ENCODE data around the gene KCTD17.

Gene KCTD17

DNA sequence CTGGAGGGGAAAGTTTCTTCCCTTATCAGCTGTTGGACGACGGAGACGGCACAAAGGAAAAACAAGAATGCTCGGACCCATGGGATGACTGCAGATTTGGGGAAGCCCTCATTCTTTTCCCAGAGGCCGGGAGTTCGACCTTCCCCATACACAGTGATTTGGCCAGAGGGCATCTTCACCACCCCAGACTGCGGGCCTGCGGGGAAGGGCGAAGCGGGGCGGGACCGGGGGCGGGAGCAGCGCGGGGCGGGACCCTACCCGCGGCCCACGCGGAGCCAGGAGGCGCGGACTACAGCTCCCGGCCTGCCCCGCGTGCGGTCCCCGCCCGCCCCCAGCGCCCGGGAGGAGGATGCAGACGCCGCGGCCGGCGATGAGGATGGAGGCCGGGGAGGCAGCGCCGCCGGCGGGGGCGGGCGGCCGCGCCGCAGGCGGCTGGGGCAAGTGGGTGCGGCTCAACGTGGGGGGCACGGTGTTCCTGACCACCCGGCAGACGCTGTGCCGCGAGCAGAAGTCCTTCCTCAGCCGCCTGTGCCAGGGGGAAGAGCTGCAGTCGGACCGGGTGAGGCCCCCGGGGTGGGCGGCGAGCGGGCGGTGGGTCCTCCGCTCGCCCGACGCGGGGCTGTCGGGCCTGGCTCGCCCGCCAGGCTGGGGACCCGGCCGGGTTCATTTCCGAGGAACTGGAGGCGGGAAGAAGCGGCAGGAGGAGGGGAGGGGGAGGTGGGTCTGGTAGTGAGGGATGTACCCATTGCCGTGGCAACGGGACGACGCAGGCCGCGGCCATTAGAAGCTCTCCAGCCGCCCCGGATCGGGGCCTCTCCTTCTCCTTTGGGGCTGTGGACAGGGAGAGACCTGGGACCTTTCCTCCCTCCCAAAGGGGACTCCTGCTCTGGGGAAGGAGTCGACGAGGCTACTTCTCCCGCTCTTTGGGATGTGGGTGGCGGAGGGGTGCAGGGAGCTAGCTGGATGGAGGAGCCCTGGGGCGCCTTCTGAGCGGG, at the start of gene KCTD17:
TSS of gene KCTD17 (plus strand) at position 352 of the 995 bp plus-strand sequence. CDS start at position 371, 19 bp downstream.
- no peak for DNase-seq (ENCODE audit: low read depth)

DNA sequence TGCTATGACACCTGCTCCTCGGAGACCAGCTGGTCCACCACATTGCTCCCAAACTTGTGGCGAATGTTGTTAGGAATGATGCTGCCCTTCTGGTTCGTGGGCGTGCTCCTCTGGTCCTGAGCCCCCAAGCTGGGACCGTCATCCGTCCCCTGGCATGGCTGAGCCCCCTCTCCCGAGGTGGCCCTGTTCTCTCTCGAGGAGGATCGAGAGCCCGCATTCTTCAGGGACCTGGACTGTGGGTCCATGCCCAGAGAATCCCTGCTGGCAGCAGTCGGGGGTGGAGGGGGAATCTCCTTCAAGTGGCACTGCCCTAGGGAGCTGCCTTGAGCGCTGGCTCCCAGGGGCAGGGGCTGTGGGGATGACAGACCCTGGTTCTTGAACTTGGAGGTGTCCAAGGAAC, 49.7 kb upstream of the KCTD17 start:
- DNase-seq (ENCODE audit: low read depth): no peak

- DNase-seq (ENCODE audit: low read depth): no peak
Observed at GRCh38 chr22:37002633-37003032, 48.9 kb upstream of the KCTD17 start.

DNA sequence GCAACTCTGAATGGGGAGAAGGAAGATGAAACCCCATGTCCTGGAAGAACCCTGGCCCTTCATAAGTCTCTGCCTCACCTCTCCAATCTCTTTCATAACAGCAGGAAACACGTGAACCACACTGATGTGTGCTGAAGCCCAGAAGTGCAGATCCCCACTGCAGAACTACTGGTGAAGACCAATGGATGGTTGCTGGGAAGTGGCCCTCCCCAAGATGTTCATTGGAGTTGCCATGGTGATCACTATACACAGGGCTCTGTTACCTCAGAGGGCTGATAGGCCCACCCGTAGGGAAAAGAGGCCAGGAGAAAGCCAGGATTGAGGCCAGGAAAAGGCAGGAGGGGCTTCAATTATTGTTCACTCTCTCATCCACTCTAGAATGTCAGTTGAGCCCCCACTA, 43.9 kb upstream of the KCTD17 start:
- no peak for DNase-seq (ENCODE audit: low read depth)

GRCh38 chr22:37008365-37008764, 43.2 kb upstream of the KCTD17 start:
- no peak for DNase-seq (ENCODE audit: low read depth)

DNA sequence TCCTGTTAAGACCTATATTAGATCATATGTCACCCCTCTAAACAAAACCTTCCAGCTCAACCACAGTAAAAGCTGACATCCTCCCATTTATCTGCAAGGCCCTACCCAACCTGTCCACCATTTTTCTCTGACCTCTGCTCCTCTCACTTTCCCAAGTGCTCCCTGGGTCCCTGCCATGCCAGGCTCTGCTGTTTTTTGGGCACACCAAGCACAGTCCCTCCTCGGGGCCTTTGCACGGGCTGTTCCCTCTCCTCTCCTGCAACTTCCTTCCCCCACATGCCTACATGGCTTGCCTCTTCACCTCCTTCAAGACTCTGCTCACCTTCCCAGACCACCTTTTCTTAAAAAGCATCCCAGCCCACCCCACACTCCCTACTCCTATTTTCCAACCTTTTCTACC, 42.1 kb upstream of the KCTD17 start:
- no peak for DNase-seq (ENCODE audit: low read depth)

- DNase-seq (ENCODE audit: low read depth): no peak
Observed at GRCh38 chr22:37010174-37010573, 41.4 kb upstream of the KCTD17 start.

GRCh38 chr22:37010976-37011375, 40.6 kb upstream of the KCTD17 start:
- DNase-seq (ENCODE audit: low read depth): no peak

DNA sequence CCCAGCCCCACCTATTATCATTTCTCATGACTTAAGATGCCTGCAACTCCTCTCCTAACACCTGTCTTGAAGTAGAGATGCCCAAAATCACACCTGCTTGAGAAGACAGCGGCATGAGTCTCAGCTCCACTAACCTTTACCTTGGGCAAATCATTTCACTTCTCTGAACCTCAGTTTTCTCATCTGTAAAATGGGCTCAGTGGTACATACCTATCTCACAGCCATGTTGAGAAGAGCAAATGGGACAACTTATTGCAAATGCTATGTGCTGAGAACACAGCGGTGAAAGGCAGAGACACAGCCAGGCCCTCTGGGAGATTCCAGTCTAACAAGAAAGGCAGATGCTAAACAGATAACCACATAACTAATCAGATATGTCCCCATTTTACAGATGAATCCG, 40.1 kb upstream of the KCTD17 start:
- DNase-seq (ENCODE audit: low read depth): no peak

DNA sequence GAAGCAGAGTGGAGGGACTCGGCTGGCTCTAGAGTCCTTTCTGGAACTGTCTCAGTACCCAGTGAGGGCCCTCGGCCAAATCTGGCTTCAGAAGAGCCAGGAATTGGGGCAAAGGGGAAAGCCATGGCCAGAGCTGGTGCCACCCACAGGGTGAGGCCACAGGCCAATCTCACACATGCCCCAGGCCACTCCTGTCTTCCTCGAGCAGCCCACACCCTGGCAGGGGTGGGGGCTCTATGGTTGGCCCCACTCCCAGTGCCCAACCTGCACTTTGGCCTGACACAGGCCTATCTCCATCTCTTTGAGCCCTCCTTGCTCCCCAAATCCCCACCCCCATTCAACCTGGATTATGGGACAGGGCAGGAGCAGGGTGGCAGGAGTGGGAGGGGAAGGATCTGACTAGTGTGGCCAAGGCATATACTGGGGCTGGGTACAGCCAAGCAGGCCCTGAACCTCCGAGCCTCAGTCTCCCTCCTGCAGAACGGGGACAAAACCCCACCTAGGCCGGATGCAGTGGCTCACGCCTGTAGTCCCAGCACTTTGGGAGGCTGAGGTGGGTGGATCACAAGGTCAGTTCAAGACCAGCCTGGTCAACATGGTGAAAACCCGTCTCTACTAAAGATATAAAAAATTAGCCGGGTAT, 39.2 kb upstream of the KCTD17 start:
- DNase-seq (ENCODE audit: low read depth): no peak

DNA sequence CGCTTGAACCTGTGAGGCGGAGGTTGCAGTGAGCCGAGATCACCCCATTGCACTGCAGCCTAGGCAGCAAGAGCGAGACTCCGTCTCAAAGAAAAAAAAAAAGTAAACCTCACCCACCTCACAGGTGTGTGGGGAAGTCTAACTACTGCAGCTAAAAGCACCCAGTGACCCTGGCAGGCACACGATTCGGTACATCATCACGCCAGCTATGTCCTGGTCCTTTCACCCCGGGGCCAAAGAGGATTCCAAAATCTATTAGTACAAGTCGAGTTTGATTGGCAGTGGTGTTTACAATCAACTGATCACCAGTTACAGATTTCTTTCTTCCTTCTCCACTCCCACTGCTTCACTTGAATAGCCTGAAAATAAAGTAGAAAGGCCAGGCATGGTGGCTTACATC, 38.6 kb upstream of the KCTD17 start:
- DNase-seq (ENCODE audit: low read depth): no peak

- no peak for DNase-seq (ENCODE audit: low read depth)
Observed at GRCh38 chr22:37014415-37014806, 37.1 kb upstream of the KCTD17 start.

DNA sequence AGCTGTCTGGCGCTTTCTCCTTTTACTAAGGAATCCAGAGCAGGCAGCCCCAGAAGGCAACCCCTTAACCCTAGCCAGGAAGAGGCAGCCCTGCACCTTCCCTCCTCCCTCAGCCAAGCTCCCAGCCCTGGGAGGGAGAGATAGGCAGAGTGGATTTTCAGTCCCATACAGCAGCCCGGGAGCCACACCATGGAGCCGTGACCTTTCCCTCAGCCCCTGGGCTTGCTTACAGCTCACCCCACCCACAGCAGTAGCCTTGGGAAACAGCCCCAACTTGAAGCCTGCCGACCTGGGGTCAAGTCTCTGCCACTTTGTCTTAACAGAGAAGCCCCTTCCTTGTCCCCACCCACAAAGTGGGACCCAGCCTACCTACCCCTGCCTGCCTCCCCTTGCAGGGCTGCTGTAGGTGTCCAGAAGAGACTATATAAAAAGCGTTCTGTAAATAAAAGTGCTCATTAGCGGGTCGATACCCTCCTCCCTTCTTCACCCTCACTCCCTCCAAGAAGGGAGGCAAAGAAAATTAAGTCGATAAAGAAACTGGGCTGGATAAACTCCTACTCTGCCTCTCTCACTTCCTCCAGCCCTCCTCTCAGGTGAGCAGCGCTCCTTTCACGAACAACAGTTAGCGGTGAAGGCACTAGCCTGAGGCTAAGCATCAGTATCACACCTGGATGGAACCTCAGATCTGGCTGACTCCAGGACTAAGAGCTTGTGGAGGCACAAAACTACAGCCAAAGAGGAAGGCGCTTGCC, 36.5 kb upstream of the KCTD17 start:
- no peak for DNase-seq (ENCODE audit: low read depth)

DNA sequence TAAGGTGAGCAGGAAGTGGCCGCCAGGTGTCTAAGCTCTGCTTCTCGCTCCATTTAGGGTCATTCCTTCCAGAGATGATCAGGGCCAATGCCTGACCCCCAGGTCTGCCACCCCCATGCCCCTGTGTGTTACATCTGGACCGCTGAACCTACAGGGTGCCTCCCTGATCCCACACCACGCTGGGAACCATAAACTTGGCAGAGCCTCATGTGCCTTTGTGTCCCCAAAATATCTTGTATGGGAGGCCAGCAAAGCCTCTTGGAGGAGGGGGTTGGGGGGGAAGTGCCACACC, 36.0 kb upstream of the KCTD17 start:
- no peak for DNase-seq (ENCODE audit: low read depth)

GRCh38 chr22:37016134-37016910, 35.2 kb upstream of the KCTD17 start:
- no peak for DNase-seq (ENCODE audit: low read depth)

DNA sequence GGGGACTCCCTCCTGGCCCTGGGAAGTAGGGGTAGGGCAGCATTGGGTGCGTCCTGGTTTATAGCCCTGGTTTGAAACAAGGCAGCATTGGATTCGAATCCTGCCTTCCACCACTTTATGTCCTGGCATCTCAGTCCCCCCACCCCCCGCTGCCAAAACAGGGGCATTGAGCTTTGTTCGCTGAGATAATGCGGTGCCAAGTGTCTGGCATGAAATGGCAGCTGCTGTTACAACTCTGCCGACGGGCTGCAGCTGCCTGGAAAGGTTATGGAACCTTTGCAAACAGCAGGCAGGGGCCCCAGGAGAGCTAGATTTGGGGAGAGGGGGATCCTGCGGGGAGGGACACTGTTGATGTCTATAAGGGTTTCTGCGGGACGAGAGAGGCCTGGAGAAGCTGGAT, 34.2 kb upstream of the KCTD17 start:
- DNase-seq (ENCODE audit: low read depth): no peak

DNA sequence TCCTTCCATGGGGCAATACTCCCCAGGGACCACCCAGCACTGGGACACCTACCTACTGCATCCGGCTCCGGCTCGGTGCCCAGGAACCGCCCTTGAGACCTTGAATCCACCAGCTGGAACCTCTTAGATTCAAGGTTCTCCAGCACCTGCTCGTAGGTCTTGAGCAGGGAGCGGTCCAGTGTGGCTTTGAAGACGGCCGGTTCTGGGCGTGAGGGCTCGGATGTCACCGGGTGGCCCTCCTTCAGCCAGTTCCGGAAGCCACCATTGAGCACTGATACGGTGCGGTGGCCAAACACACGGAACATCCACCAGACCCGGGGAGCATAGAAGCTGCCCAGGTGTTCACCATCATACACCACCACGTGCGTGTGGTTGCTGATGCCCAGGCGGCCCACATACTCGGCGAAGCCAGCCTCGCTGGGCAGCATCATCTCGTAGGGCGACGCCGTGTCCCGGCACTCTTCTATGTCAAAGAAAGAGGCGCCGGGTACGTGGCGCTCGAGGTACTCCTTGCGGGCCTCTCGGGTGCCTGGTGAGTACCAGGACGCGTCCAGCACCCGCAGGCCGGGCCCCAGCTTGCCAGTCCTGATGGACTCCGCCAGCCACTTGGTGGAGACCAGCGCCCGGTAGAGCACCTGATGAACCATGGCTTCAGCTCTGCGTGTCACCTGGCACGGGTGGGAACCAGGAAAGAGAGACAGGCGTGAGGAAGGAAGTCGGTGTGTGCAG, 33.3 kb upstream of the KCTD17 start:
- no peak for DNase-seq (ENCODE audit: low read depth)

GRCh38 chr22:37018815-37019308, 32.7 kb upstream of the KCTD17 start:
- DNase-seq (ENCODE audit: low read depth): no peak

- no peak for DNase-seq (ENCODE audit: low read depth)
Observed at GRCh38 chr22:37019309-37020191, 32.0 kb upstream of the KCTD17 start, which contains the start of the genes MPST and TST. Gene MPST (plus strand): TSS chr22:37019742. CDS start chr22:37019837, 95 bp downstream. Gene TST (minus strand): TSS chr22:37019447. CDS start chr22:37018732, 715 bp downstream.

DNA sequence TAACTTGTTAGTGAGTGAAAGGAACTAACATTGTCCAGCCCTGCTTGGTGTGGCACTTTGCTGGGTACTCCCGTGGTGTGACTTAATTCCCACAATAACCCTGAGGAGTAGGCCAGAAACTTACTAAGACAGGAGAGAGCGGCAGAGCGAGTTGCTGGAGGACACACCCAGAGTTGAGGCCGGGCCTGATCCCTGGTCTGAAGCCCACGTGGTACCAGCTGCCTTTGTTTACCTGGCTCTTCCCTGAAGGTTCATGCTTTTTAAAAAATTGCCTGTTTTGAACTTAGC, 31.4 kb upstream of the KCTD17 start:
- no peak for DNase-seq (ENCODE audit: low read depth)

Data from non-pigmented ciliary epithelial cell (primary cell).